Skeletal muscle cell (primary cell): Measurements from ENCODE around the gene PLEKHG4.

Experiments
- DNase-seq: peaks from one replicate; pipeline ENCODE4 v3.0.0-alpha.2; 2010; ENCODE audit warnings: low read depth
- H3K4me3 ChIP-seq: 2 replicates; pipeline ENCODE4 v1.5.1; 2011; ENCODE audit warnings: low read depth, mild to moderate bottlenecking, control low read depth, low read length, moderate library complexity

PLEKHG4 gene, protein sequence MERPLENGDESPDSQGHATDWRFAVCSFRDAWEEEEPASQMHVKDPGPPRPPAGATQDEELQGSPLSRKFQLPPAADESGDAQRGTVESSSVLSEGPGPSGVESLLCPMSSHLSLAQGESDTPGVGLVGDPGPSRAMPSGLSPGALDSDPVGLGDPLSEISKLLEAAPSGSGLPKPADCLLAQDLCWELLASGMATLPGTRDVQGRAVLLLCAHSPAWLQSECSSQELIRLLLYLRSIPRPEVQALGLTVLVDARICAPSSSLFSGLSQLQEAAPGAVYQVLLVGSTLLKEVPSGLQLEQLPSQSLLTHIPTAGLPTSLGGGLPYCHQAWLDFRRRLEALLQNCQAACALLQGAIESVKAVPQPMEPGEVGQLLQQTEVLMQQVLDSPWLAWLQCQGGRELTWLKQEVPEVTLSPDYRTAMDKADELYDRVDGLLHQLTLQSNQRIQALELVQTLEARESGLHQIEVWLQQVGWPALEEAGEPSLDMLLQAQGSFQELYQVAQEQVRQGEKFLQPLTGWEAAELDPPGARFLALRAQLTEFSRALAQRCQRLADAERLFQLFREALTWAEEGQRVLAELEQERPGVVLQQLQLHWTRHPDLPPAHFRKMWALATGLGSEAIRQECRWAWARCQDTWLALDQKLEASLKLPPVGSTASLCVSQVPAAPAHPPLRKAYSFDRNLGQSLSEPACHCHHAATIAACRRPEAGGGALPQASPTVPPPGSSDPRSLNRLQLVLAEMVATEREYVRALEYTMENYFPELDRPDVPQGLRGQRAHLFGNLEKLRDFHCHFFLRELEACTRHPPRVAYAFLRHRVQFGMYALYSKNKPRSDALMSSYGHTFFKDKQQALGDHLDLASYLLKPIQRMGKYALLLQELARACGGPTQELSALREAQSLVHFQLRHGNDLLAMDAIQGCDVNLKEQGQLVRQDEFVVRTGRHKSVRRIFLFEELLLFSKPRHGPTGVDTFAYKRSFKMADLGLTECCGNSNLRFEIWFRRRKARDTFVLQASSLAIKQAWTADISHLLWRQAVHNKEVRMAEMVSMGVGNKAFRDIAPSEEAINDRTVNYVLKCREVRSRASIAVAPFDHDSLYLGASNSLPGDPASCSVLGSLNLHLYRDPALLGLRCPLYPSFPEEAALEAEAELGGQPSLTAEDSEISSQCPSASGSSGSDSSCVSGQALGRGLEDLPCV

GRCh38 chr16:67279296-67280089 lies at the start of gene PLEKHG4:
PLEKHG4 (plus strand) TSS chr16:67279532; CDS start chr16:67280045, 513 bp downstream.
- H3K4me3 ChIP-seq, result peak within 1 kb of the TSS; percentile 60
- no peak for DNase-seq

GRCh38 chr16:67229906-67230808 lies 49.2 kb upstream of the PLEKHG4 start:
- H3K4me3 ChIP-seq, result no peak overlapping the region
- no peak for DNase-seq

GRCh38 chr16:67230809-67231660 lies 48.3 kb upstream of the PLEKHG4 start:
- DNase-seq, result no peak
- no peak overlapping the region for H3K4me3 ChIP-seq

DNA sequence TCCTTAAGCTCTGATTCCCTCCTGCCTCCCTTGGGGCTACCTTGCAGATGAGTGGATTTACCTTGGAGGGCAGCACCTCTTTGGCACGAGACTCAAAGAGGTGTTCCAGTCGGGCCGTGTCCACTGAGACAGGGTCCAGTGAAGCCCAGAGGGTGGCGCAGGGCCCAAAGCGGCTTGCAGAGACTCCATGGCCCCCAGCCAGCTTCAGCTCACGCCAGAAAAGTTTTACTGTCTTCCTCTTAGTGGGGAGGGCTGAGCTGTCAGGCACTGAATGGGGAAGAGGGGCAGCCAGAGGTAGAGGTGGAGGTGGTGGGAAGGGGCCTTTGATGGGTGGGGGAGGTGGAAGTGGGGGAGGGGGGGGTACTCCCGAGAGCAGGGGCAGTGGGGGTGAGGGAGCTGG lies 45.7 kb upstream of the PLEKHG4 start:
- no peak overlapping the region for H3K4me3 ChIP-seq
- no peak for DNase-seq

- no peak for DNase-seq
- no peak overlapping the region for H3K4me3 ChIP-seq
These were observed 45.1 kb upstream of the PLEKHG4 start for GRCh38 chr16:67234180-67234597.

GRCh38 chr16:67235816-67236562 lies 43.3 kb upstream of the PLEKHG4 start:
- H3K4me3 ChIP-seq, result no peak overlapping the region
- DNase-seq, result no peak

- no peak for DNase-seq
- no peak overlapping the region for H3K4me3 ChIP-seq
These were observed 42.6 kb upstream of the PLEKHG4 start for GRCh38 chr16:67236563-67237395.

DNA sequence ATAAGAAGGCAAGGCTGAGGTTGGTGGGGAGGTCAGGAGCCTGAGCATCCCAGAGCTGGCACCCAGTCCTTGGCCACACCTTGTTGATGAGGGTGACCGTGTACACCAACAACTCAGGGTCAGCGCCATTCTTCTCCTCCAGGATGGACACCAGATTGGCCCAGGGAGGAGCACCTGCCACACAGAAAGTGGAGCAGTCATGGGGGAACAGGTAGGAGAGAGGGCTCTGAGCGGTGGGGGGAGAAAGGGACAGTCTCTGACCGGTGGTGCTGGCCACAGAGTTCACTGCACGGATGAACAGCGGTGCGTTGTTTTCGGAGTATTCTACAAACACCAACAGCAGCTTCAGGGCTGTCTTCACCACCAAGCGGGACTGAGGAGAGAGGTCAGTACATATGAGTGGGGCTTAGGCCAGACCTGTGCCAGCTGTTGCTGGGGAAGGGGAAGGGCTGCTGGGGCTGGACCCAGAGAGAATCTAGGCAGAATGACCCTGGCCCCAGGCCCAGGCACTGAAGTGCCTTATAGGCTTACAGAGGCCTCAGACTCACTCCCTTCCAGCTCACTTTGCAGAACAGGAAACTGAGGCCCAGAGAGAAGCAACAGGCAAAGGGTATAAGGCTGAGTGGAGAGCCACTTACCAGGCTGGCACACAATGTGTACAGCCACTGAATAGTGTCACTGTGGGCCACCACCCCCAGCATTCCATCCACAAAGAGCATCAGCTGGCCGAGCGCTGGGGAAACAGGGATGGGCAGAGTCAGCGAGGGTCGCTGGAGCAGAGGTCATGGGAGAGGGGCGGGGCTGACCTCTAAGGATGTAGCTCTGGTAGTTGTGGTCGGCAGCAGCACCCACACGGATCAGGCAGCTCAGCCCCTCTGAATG lies 41.7 kb upstream of the PLEKHG4 start:
- no peak for DNase-seq
- H3K4me3 ChIP-seq, result no peak overlapping the region

- DNase-seq, result no peak
- H3K4me3 ChIP-seq, result no peak overlapping the region
These were observed 41.1 kb upstream of the PLEKHG4 start for GRCh38 chr16:67238278-67238575.

DNA sequence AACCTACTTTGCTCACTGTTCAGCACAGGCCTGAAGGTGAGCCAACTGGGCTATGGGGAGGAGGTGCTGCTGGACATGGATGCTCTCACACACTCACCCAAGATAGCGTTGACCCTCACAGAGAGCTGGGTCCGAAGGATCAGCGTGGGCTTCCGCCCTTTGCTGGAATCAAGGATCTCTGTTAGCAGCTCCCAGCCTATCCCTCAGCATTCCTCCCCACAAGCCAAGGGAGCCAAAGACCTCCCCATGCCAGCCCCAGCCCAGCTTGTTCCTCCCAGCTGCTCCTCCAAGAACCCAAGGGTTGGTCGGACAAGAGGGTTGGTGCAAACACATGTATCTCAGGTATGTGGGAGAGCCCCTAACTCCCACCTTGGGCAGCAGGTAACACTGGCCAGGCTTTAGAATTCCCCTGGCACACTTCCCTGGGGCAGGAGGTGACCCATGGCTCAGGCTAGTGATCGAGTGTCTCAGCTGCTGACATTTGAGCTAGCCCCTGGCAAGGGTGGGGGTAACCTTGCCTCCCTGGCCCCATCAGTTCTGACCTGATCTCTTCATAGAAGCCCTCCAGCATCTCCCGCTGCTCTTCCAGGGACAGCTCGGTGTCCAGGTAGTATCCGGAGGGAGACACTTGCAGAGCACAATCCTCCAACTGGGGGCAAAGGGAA lies 40.4 kb upstream of the PLEKHG4 start:
- DNase-seq, result no peak
- no peak overlapping the region for H3K4me3 ChIP-seq

DNA sequence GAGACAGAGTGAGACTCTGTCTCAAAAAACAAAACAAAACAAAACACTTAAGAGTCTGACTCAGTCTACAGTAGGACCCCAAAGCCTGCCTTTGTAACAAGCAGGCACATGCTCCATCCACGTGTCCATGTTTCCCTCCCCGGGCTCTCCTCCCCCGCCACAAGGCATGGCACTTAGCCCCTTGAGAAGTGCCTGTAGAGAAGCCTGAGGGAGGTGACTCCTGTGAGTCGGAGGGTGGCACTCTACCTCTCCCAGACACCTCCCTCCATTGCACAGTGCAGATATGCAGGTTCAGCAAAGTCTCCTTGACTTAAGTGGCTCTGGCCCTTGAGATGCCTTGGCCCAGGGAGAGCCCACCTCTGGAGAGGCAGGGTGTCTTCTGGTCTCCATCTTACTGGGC lies 38.8 kb upstream of the PLEKHG4 start:
- no peak overlapping the region for H3K4me3 ChIP-seq
- no peak for DNase-seq

DNA sequence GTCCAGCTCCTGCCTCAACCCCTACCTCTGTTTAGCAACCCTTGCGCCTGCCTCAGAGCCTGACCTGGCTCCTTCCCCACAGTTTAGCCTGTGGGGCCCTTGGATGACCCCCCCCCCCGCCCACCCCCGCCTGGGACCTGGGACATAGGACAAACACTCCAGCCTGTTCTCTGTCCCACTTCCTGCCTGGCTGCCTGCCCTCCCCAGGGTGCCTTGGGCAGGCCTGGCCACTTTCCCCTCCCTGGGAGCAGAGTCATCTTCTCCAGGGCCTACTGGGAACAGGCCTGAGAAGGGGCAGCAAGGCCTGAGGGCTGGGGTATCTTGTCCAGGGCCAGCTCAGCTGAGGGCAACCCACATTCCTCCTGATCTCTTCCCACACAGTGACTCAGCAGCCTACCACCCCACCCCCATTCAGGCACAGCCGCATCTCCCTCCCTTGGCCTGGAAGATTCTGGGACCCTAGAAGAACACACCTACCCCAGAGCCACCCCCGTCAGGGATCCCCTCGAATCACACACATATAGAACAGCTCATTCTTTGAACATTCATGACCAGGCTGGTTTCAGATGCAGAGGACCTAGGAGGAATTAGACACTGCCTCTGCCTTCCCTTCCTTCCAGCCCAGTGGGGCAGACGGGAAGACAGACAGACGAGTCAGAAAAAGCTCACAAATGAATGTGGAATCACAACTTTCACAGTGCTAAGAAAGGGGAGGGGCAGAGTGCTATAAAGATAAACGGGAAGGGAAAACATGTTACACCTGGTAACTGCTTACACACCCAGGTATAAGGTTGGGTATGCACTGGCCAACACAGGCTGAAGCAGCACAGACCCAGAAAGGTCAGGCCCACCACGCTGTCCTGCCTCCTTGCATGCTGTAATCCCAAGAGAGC lies 38.1 kb upstream of the PLEKHG4 start:
- peak; percentile 73 for DNase-seq
- H3K4me3 ChIP-seq, result no peak overlapping the region

DNA sequence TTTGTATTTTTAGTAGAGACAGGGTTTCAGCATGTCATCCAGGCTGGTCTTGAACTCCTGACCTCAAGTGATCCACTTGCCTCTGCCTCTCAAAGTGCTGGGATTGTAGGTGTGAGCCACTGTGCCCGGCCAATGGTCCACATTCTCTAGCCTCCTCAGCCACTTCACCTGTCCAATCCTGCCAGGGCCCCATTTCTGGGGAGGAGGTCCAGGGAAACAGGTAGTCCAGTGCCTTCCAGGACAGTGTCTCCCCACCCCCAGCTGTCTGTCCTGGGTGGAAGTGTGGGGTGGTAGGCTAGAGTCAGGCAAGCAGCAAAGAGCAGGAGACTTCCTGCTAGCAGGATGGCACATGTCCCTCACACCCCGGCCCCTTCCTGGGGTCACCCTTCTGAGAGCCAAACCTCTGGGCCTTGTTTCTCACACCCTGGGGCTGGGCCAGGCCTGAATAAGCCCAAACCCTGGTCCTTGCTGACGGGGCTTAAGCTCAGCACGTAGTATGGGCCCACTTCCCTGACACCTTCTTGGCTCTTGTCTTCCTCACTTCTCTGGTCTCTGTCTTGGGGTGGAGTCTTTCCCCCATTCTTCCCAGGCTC lies 37.1 kb upstream of the PLEKHG4 start:
- no peak for DNase-seq
- H3K4me3 ChIP-seq, result no peak overlapping the region
